ENCODE measurements around the gene LKAAEAR1. TPM values are rescaled to one million over a fixed set of nuclear protein-coding genes. Genes with fewer than 3 reads are reported as not detected.
A peak's percentile ranks its signal among the peaks of the same experiment; 100 is the strongest.

The LKAAEAR1 gene
- total and polyA plus RNA-seq, 9 of the 15 experiments (the other 6 are each of a cell fraction or from before 2014, with no cell fraction given), result not detected

DNA sequence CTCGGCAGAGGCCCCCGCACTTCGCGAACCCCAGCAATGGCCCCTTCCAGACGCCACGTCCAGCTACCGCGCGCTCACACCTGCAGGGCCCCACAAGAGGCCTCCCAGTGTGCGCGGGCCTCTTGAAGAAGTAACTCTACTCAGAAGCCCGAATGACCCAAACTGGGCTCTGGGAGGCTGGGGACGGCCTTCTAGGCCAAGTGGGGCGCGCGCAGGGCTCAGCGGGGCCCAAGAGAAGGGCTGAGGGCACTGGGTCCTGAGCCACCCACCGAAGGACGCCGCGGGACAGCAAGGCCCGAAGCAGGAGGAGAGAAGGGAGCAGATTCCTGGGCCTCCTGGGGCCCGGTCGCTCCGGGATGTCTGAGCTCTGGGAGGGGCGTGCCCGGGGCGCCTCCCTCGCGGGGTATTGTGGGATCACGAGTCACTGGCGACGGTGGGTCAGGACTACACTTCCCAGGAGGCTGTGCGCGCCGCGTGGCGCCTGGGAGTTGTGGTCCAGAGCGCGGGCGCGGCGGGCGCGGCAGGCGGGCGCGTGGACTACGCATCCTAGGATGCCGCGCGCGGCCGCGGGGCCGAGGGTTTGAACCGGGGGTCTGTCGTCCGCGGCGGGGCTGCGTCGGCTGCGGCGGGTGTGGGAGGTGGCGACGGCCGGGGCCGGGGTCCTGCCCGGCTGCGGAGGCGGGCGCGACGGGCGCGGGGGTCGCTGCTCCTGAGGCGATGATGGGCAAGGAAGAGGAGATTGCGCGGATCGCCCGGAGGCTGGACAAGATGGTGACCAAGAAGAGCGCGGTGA, 21.4 kb downstream of the LKAAEAR1 start, which contains the start of gene TCEA2 (continued):
- TF ChIP-seq ZNF445 (CRISPR knock-in tag; IDR thresholded peaks at IDR 0.05; ENCODE audit: low read depth) (0 out of 2 replicates have a peak, but pooled peaks have one; percentile 17), ELF1 (tag; IDR thresholded peaks at IDR 0.05) (no peak), ZNF589 (CRISPR knock-in tag; IDR thresholded peaks at IDR 0.05; ENCODE audit: low read depth) (peak; percentile 92), MED1 (CRISPR knock-in tag; IDR thresholded peaks at IDR 0.05; ENCODE audit: borderline replicate concordance) (no peak), NR4A1 (CRISPR knock-in tag; IDR thresholded peaks at IDR 0.05) (peak; percentile 84; the same call in 1 of the 2 replicates), NR4A1 (tag; IDR thresholded peaks at IDR 0.05) (no peak; the same call in 1 of the 2 replicates), HNRNPK (IDR thresholded peaks at IDR 0.05; ENCODE audit: low read depth, low read length, poor library complexity, severe bottlenecking) (no peak), NFATC3 (IDR thresholded peaks at IDR 0.05) (no peak), CREB1 (IDR thresholded peaks at IDR 0.05) (peak; percentile 78), CREB1 (CRISPR knock-in tag; IDR thresholded peaks at IDR 0.05) (peak; percentile 85), BCOR (IDR thresholded peaks at IDR 0.05) (no peak), MAFF (IDR thresholded peaks at IDR 0.05; ENCODE audit: low read length) (no peak), ZNF384 (IDR thresholded peaks at IDR 0.05; ENCODE audit: low read depth, low read length) (no peak), NEUROD1 (IDR thresholded peaks at IDR 0.05; ENCODE audit: borderline replicate concordance, low read depth, low read length, partially characterized antibody) (peak; percentile 14), ZNF668 (CRISPR knock-in tag; IDR thresholded peaks at IDR 0.05) (no peak), ZNF134 (CRISPR knock-in tag; conservative IDR thresholded peaks at IDR 0.05) (peak; percentile 74; the same call in 1 of the 2 replicates), DIDO1 (tag; IDR thresholded peaks at IDR 0.05; ENCODE audit: low read depth) (no peak), RBM25 (IDR thresholded peaks at IDR 0.05; ENCODE audit: low read depth, low read length, severe bottlenecking) (no peak)
- TF ChIP-seq, protein P1, sequence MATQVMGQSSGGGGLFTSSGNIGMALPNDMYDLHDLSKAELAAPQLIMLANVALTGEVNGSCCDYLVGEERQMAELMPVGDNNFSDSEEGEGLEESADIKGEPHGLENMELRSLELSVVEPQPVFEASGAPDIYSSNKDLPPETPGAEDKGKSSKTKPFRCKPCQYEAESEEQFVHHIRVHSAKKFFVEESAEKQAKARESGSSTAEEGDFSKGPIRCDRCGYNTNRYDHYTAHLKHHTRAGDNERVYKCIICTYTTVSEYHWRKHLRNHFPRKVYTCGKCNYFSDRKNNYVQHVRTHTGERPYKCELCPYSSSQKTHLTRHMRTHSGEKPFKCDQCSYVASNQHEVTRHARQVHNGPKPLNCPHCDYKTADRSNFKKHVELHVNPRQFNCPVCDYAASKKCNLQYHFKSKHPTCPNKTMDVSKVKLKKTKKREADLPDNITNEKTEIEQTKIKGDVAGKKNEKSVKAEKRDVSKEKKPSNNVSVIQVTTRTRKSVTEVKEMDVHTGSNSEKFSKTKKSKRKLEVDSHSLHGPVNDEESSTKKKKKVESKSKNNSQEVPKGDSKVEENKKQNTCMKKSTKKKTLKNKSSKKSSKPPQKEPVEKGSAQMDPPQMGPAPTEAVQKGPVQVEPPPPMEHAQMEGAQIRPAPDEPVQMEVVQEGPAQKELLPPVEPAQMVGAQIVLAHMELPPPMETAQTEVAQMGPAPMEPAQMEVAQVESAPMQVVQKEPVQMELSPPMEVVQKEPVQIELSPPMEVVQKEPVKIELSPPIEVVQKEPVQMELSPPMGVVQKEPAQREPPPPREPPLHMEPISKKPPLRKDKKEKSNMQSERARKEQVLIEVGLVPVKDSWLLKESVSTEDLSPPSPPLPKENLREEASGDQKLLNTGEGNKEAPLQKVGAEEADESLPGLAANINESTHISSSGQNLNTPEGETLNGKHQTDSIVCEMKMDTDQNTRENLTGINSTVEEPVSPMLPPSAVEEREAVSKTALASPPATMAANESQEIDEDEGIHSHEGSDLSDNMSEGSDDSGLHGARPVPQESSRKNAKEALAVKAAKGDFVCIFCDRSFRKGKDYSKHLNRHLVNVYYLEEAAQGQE (IDR thresholded peaks at IDR 0.05; ENCODE audit: borderline replicate concordance), result no peak
- TF ChIP-seq, protein P1 (CRISPR knock-in tag; IDR thresholded peaks at IDR 0.05; ENCODE audit: low read depth), result 0 out of 2 replicates have a peak, but pooled peaks have one; percentile 81
- TF ChIP-seq, protein P2, sequence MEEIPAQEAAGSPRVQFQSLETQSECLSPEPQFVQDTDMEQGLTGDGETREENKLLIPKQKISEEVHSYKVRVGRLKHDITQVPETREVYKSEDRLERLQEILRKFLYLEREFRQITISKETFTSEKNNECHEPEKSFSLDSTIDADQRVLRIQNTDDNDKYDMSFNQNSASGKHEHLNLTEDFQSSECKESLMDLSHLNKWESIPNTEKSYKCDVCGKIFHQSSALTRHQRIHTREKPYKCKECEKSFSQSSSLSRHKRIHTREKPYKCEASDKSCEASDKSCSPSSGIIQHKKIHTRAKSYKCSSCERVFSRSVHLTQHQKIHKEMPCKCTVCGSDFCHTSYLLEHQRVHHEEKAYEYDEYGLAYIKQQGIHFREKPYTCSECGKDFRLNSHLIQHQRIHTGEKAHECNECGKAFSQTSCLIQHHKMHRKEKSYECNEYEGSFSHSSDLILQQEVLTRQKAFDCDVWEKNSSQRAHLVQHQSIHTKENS (CRISPR knock-in tag; IDR thresholded peaks at IDR 0.05), result no peak

Measured in K562 (cell line).